PFSK-1 (cell line): ENCODE data around the gene TMEM52.

Experiments used
- POLR2AphosphoS5 ChIP-seq: IDR thresholded peaks from 2 replicates; pipeline ENCODE4 v1.6.1; 2012; ENCODE audit warnings: low read depth, mild to moderate bottlenecking, control low read depth, low read length, moderate library complexity
- SIN3A ChIP-seq: IDR thresholded peaks from 2 replicates; pipeline ENCODE4 v1.6.1; 2012; ENCODE audit warnings: mild to moderate bottlenecking, low read length, moderate library complexity, borderline replicate concordance; ENCODE audit not compliant: insufficient read depth

DNA sequence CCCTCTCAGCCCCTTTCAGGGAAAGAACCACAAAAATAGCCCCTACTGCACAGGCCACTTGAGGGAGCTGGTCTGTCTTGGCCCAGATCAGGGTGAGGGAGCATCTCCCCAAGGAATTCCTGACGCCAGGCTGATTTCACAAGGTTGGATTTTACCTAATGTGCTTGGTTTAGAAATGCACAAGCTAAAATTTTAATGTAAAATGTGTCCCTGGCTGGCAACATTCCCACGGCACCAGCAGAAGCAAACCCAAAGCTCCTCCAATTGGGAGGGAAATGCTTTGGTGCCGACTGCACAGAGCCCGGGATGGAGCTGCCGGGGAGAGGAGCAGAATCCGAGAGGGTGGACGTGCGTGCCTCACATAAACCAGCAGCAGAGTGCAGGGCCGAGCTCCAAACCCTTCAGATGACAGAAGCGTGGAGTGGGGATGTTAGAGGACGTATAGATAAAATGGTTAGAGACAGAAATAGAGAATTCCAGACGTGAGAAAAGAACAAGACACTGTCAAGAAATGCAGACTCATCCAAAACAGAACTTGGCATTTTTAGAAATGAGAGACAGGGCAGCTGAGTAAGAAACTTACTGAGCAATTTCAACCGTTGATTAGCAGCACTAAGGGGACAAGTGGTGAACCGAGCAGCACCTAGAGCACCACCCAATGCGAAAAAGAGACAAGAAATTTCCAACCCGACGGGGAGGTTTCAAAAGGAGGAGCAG is 41.6 kb upstream of the TMEM52 start:
- TF ChIP-seq SIN3A (no peak), POLR2AphosphoS5 (no peak)
